ENCODE results near the gene LRTM1. TPM values are rescaled to one million over a fixed set of nuclear protein-coding genes. Genes with fewer than 3 reads are reported as not detected.

Gene LRTM1
- total RNA-seq, 2 experiments from 2014 or later: not detected

DNA sequence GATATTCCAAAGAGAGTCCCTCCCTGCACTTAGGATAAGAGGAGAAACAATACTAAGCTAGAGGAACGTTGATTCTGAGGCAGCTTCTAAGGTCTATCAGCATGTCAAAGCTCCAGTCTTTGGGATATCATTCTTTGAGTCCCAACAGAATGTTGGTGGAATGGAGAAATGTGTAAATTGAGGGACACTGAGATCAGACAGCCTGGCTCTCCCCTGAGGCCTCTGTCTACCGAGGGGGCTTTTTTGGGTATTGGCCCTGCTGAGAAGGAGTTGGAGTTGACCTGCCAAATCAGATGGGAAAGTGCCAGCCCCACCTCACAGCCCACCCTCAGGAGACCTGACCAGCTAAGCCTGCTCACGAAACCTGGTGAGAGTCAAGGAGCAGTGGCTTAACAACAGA is 27.6 kb upstream of the LRTM1 start:
- no peaks in the 10 kb centered on the region for H3K27me3 Mint-ChIP-seq
- no peaks in the 10 kb centered on the region for H3K4me1 Mint-ChIP-seq (ENCODE audit: low read depth)
- ATAC-seq: no peak
- no peaks in the 10 kb centered on the region for H3K36me3 Mint-ChIP-seq (ENCODE audit: low read depth)
- ChIA-PET CTCF (interaction anchor here (1.7 kb wide), 1 partner anchor 10 kb away, joined by 4 read pairs; no protein-coding TSS in a partner anchor), POLR2A (no interaction called here)
- H3K4me3 Mint-ChIP-seq: no peak overlapping the region
- H3K9me3 Mint-ChIP-seq: no peaks in the 10 kb centered on the region
- no peak for TF ChIP-seq CTCF (IDR thresholded peaks at IDR 0.05)
- intact Hi-C loops (cut with micrococcal nuclease): no loop called here
- H3K27ac Mint-ChIP-seq: no peak overlapping the region
- DNase-seq: no peak

- ChIA-PET POLR2A (no interaction called here), CTCF (interaction anchor here (1.7 kb wide), 1 partner anchor 11 kb away, joined by 4 read pairs; no protein-coding TSS in a partner anchor)
- Mint-ChIP-seq H3K27ac (no peak overlapping the region), H3K4me3 (no peak overlapping the region), H3K9me3 (no peaks in the 10 kb centered on the region), H3K4me1 (ENCODE audit: low read depth) (no peaks in the 10 kb centered on the region), H3K27me3 (no peaks in the 10 kb centered on the region), H3K36me3 (ENCODE audit: low read depth) (no peaks in the 10 kb centered on the region)
- ATAC-seq: no peak
- no peak for TF ChIP-seq CTCF (IDR thresholded peaks at IDR 0.05)
- intact Hi-C loops (cut with micrococcal nuclease): no loop called here
- DNase-seq: no peak
Observed at GRCh38 chr3:54954521-54954920, 26.7 kb upstream of the LRTM1 start.

- ChIA-PET POLR2A (no interaction called here), CTCF (interaction anchor here (1.7 kb wide), 1 partner anchor 12 kb away, joined by 4 read pairs; no protein-coding TSS in a partner anchor)
- DNase-seq (no peak), ATAC-seq (no peak)
- Mint-ChIP-seq H3K27me3 (no peaks in the 10 kb centered on the region), H3K36me3 (ENCODE audit: low read depth) (no peaks in the 10 kb centered on the region), H3K27ac (no peak overlapping the region), H3K4me3 (no peak overlapping the region), H3K4me1 (ENCODE audit: low read depth) (no peaks in the 10 kb centered on the region), H3K9me3 (no peaks in the 10 kb centered on the region)
- intact Hi-C loops (cut with micrococcal nuclease): no loop called here
- no peak for TF ChIP-seq CTCF (IDR thresholded peaks at IDR 0.05)
Observed at GRCh38 chr3:54954022-54954421, 26.2 kb upstream of the LRTM1 start.

DNA sequence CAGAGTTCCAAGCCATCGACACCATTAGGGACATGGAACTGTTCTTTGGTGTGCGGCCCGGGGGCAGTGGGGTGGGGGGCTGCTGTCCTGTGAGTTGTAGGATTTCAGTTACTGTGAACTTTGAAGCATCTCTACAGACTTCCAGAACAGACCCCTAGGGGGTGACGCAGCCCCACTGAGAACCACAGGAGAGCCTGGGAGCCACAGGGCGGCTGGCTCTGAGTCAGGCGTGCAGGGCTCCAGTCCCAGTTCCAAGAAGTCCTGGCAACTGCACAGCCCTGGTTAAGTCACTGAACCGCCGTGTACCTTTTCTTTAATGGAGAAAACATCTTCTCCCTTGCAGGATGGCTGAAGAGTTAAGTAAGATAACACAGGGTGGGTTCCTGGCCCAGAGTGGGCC is 23.5 kb upstream of the LRTM1 start:
- DNase-seq (no peak), ATAC-seq (no peak)
- Mint-ChIP-seq H3K4me3 (no peak overlapping the region), H3K27me3 (no peaks in the 10 kb centered on the region), H3K36me3 (ENCODE audit: low read depth) (no peaks in the 10 kb centered on the region), H3K27ac (no peak overlapping the region), H3K9me3 (no peaks in the 10 kb centered on the region), H3K4me1 (ENCODE audit: low read depth) (no peaks in the 10 kb centered on the region)
- POLR2A ChIA-PET: no interaction called here
- CTCF ChIA-PET: no interaction called here
- no peak for TF ChIP-seq CTCF (IDR thresholded peaks at IDR 0.05)
- intact Hi-C loops (cut with micrococcal nuclease): no loop called here

GRCh38 chr3:54950391-54951003 is 22.6 kb upstream of the LRTM1 start:
- ChIA-PET POLR2A (no interaction called here), CTCF (no interaction called here)
- Mint-ChIP-seq H3K4me3 (no peak overlapping the region), H3K36me3 (ENCODE audit: low read depth) (no peaks in the 10 kb centered on the region), H3K9me3 (no peaks in the 10 kb centered on the region), H3K27ac (no peak overlapping the region), H3K4me1 (ENCODE audit: low read depth) (no peaks in the 10 kb centered on the region), H3K27me3 (no peaks in the 10 kb centered on the region)
- TF ChIP-seq CTCF (IDR thresholded peaks at IDR 0.05): no peak
- ATAC-seq: no peak
- intact Hi-C loops (cut with micrococcal nuclease): no loop called here
- DNase-seq: no peak
